SK-N-SH treated with all-trans-retinoic acid at 6 μM for 48 hours (cell line): Measurements from ENCODE around the gene SMARCE1.

Experiments used
- ATAC-seq: fragments of 200-7000 bp; cut with Tn5 transposase; 3 replicates; pipeline ENCODE4 v1.9.1; 2020; ENCODE audit warnings: mild to moderate bottlenecking, moderate library complexity
- CSDC2 ChIP-seq: fragments of 250-450 bp; sonication (Bioruptor Pico); IDR thresholded peaks from 2 replicates; pipeline ENCODE4 v1.5.0; 2020; ENCODE audit warnings: mild to moderate bottlenecking, moderate library complexity
- CSRNP3 ChIP-seq: fragments of 250-450 bp; sonication (Bioruptor Pico); IDR thresholded peaks from 2 replicates; pipeline ENCODE4 v1.5.1; 2021; ENCODE audit warnings: mild to moderate bottlenecking, moderate library complexity
- ESRRG ChIP-seq: fragments of 250-450 bp; sonication (Bioruptor Pico); IDR thresholded peaks from 2 replicates; pipeline ENCODE4 v1.6.1; 2021; ENCODE audit warnings: mild to moderate bottlenecking
- ISL1 ChIP-seq: fragments of 250-450 bp; sonication (Bioruptor Pico); IDR thresholded peaks from 2 replicates; pipeline ENCODE4 v2.1.2; 2022; ENCODE audit warnings: mild to moderate bottlenecking, moderate library complexity
- OSR1 ChIP-seq: fragments of 250-450 bp; sonication (Bioruptor Pico); IDR thresholded peaks from 2 replicates; pipeline ENCODE4 v1.8.0; 2022; ENCODE audit warnings: moderate library complexity, mild to moderate bottlenecking, inconsistent platforms
- PATZ1 ChIP-seq: fragments of 250-450 bp; sonication (Bioruptor Pico); IDR thresholded peaks from 2 replicates; pipeline ENCODE4 v1.8.0; 2020; ENCODE audit warnings: mild to moderate bottlenecking, moderate library complexity, borderline replicate concordance
- PPARA ChIP-seq: fragments of 250-450 bp; sonication (Bioruptor Pico); IDR thresholded peaks from 2 replicates; pipeline ENCODE4 v1.5.0; 2020; ENCODE audit warnings: mild to moderate bottlenecking, borderline replicate concordance
- RARB ChIP-seq: fragments of 250-450 bp; sonication (Bioruptor Pico); IDR thresholded peaks from 2 replicates; pipeline ENCODE4 v1.8.0; 2021; ENCODE audit warnings: mild to moderate bottlenecking, moderate library complexity
- SNAI2 ChIP-seq: fragments of 250-450 bp; sonication (Bioruptor Pico); IDR thresholded peaks from 2 replicates; pipeline ENCODE4 v1.5.0; 2020; ENCODE audit warnings: mild to moderate bottlenecking, moderate library complexity
- TCF4 ChIP-seq: fragments of 250-450 bp; sonication (Bioruptor Pico); IDR thresholded peaks from 2 replicates; pipeline ENCODE4 v1.8.0; 2021; ENCODE audit warnings: mild to moderate bottlenecking, moderate library complexity, borderline replicate concordance
- TOX ChIP-seq: fragments of 250-450 bp; sonication (Bioruptor Pico); IDR thresholded peaks from 2 replicates; pipeline ENCODE4 v1.8.0; 2021; ENCODE audit warnings: mild to moderate bottlenecking, moderate library complexity, borderline replicate concordance
- ZC3H10 ChIP-seq: fragments of 250-450 bp; sonication (Bioruptor Pico); IDR thresholded peaks from 2 replicates; pipeline ENCODE4 v1.5.1; 2021; ENCODE audit warnings: mild to moderate bottlenecking, moderate library complexity
- ZFP3 ChIP-seq: fragments of 250-450 bp; sonication (Bioruptor Pico); IDR thresholded peaks from 2 replicates; pipeline ENCODE4 v1.5.0; 2020; ENCODE audit warnings: mild to moderate bottlenecking, moderate library complexity
- ZFP30 ChIP-seq: fragments of 450-650 bp; formaldehyde crosslinking; IDR thresholded peaks from 2 replicates; pipeline ENCODE4 v1.5.0; 2022; ENCODE audit warnings: mild to moderate bottlenecking, moderate library complexity
- ZNF565 ChIP-seq: fragments of 450-650 bp; formaldehyde crosslinking; conservative IDR thresholded peaks from 2 replicates; pipeline ENCODE4 v1.5.0; 2020; ENCODE audit warnings: low read depth, mild to moderate bottlenecking, moderate library complexity
- TF ChIP-seq, protein P1 (sequence below): fragments of 250-450 bp; sonication (Bioruptor Pico); IDR thresholded peaks from 2 replicates; pipeline ENCODE4 v1.5.0; 2020; ENCODE audit warnings: mild to moderate bottlenecking, moderate library complexity
- TF ChIP-seq, protein P2 (sequence below): fragments of 250-450 bp; sonication (Bioruptor Pico); IDR thresholded peaks from 2 replicates; pipeline ENCODE4 v1.8.0; 2021; ENCODE audit warnings: low read depth, mild to moderate bottlenecking, moderate library complexity, borderline replicate concordance
- TF ChIP-seq, protein P3 (sequence below): fragments of 250-450 bp; sonication (Bioruptor Pico); IDR thresholded peaks from 2 replicates; pipeline ENCODE4 v1.5.1; 2020; ENCODE audit warnings: low read depth, mild to moderate bottlenecking, moderate library complexity

SMARCE1 gene

DNA sequence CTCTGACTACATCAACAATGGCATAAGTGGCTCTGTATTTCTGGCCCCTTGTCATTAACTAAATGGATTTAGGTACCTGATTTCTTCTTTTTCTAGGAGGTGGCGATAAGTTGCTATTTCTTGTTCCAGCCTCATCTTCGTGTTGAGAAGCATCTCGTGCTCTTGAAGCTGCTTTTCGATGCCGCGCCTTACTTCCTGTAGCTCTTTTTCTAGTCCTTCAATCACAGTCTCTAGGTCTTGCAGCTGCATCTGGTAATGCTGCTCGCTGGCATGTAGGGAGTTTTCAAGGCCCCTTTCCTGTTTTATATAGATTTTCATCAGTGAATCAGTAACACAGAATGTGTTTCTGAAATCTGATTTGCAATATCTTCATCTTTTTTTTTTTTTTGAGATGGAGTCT lies 12.3 kb upstream of the SMARCE1 start:
- no peak for ATAC-seq

GRCh38 chr17:40658396-40658795 lies 10.8 kb upstream of the SMARCE1 start:
- TF ChIP-seq ESRRG = no peak
- no peak for TF ChIP-seq SNAI2 (CRISPR knock-in tag)
- no peak for TF ChIP-seq RARB (CRISPR knock-in tag)
- no peak for TF ChIP-seq PPARA (CRISPR knock-in tag)
- no peak for TF ChIP-seq PATZ1
- no peak for TF ChIP-seq CSRNP3 (CRISPR knock-in tag)
- TF ChIP-seq TOX = no peak
- TF ChIP-seq, protein P1, sequence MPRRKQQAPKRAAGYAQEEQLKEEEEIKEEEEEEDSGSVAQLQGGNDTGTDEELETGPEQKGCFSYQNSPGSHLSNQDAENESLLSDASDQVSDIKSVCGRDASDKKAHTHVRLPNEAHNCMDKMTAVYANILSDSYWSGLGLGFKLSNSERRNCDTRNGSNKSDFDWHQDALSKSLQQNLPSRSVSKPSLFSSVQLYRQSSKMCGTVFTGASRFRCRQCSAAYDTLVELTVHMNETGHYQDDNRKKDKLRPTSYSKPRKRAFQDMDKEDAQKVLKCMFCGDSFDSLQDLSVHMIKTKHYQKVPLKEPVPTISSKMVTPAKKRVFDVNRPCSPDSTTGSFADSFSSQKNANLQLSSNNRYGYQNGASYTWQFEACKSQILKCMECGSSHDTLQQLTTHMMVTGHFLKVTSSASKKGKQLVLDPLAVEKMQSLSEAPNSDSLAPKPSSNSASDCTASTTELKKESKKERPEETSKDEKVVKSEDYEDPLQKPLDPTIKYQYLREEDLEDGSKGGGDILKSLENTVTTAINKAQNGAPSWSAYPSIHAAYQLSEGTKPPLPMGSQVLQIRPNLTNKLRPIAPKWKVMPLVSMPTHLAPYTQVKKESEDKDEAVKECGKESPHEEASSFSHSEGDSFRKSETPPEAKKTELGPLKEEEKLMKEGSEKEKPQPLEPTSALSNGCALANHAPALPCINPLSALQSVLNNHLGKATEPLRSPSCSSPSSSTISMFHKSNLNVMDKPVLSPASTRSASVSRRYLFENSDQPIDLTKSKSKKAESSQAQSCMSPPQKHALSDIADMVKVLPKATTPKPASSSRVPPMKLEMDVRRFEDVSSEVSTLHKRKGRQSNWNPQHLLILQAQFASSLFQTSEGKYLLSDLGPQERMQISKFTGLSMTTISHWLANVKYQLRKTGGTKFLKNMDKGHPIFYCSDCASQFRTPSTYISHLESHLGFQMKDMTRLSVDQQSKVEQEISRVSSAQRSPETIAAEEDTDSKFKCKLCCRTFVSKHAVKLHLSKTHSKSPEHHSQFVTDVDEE = no peak
- no peak for TF ChIP-seq OSR1 (CRISPR knock-in tag)
- no peak for TF ChIP-seq ZC3H10 (CRISPR knock-in tag)
- ATAC-seq = no peak

More for the DNA sequence above, 12.3 kb upstream of the SMARCE1 start:
- TF ChIP-seq CSDC2 (CRISPR knock-in tag) (no peak), OSR1 (CRISPR knock-in tag) (no peak), ZFP30 (CRISPR knock-in tag) (no peak), TCF4 (CRISPR knock-in tag) (no peak), ISL1 (CRISPR knock-in tag) (no peak), PPARA (CRISPR knock-in tag) (no peak), TOX (no peak), RARB (CRISPR knock-in tag) (no peak), PATZ1 (no peak), ZFP3 (no peak), ESRRG (no peak), ZNF565 (CRISPR knock-in tag) (no peak)
- TF ChIP-seq, protein P2, sequence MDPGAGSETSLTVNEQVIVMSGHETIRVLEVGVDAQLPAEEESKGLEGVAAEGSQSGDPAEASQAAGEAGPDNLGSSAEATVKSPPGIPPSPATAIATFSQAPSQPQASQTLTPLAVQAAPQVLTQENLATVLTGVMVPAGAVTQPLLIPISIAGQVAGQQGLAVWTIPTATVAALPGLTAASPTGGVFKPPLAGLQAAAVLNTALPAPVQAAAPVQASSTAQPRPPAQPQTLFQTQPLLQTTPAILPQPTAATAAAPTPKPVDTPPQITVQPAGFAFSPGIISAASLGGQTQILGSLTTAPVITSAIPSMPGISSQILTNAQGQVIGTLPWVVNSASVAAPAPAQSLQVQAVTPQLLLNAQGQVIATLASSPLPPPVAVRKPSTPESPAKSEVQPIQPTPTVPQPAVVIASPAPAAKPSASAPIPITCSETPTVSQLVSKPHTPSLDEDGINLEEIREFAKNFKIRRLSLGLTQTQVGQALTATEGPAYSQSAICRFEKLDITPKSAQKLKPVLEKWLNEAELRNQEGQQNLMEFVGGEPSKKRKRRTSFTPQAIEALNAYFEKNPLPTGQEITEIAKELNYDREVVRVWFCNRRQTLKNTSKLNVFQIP = no peak
- TF ChIP-seq, protein P1 = no peak
- TF ChIP-seq, protein P3, sequence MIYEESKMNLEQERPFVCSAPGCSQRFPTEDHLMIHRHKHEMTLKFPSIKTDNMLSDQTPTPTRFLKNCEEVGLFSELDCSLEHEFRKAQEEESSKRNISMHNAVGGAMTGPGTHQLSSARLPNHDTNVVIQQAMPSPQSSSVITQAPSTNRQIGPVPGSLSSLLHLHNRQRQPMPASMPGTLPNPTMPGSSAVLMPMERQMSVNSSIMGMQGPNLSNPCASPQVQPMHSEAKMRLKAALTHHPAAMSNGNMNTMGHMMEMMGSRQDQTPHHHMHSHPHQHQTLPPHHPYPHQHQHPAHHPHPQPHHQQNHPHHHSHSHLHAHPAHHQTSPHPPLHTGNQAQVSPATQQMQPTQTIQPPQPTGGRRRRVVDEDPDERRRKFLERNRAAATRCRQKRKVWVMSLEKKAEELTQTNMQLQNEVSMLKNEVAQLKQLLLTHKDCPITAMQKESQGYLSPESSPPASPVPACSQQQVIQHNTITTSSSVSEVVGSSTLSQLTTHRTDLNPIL = no peak
- TF ChIP-seq, all 23 proteins: peak for 0
